Peyer's patch (tissue), 4 donors: ENCODE measurements around the gene KCNIP4.

Experiments used
- CTCF ChIP-seq, 6 experiments: fragments of 450-650 bp in 4 of 6; fragments of 200-600 bp in 2 of 6; sonication (generic) in 1 of 6; IDR thresholded peaks; one replicate each; pipeline ENCODE4 v1.5.1; 2017 to 2019; ENCODE audit warnings: antibody characterized with exemption in 6 of 6, mild to moderate bottlenecking in 3 of 6, moderate library complexity in 1 of 6
- POLR2A ChIP-seq, 2 donors: fragments of 450-650 bp; IDR thresholded peaks; one replicate each; pipeline ENCODE4 v1.5.1; 2017; ENCODE audit warnings: antibody characterized with exemption in 2 of 2, mild to moderate bottlenecking in 2 of 2, moderate library complexity in 2 of 2

DNA sequence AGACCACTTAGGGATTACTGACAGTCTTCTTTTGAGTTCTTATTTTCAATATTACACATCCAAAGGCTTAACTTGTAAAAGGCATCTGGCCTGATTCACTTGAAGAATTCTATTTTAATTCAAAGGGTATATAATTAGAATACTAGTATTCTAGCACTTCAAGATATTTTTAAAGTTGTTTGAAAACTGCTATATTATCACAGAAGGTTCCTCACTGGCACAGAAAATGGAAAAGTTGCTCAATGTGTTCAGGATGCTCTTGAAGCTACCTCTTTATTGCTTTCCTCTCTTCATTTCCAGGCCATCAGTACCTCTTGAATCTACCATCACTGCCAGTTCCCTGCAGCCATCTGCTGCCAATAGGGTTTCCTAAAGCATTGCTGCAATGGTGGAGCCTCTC lies 271.4 kb downstream of the KCNIP4 start:
- TF ChIP-seq CTCF (IDR thresholded peaks at IDR 0.05), result no peak
- no peak for TF ChIP-seq POLR2A (IDR thresholded peaks at IDR 0.05)
